ENCODE data around the gene BRD1.

The BRD1 gene

GRCh38 chr22:49847751-49848689 lies 20.3 kb upstream of the BRD1 start:
- Histone ChIP-seq H4K5ac (ENCODE audit: low read length) (no peak overlapping the region), H2BK15ac (replicated peaks; ENCODE audit: low read depth) (no peak overlapping the region), H3K4ac (ENCODE audit: low read depth, low read length) (no peak overlapping the region), H2AK5ac (ENCODE audit: low read length) (no peak overlapping the region), H3K27me3 (ENCODE audit: insufficient read depth, low read length, poor library complexity) (peaks cover 49% of the 10 kb centered on the region), H3K36me3 (ENCODE audit: control insufficient read depth, insufficient read depth, low read length) (no peaks in the 10 kb centered on the region), H3K4me1 (ENCODE audit: control insufficient read depth, low read depth, low read length) (no peaks in the 10 kb centered on the region), H3K4me3 (ENCODE audit: low read length) (no peak overlapping the region), H2BK120ac (ENCODE audit: low read depth, low read length) (no peak overlapping the region), H3K56ac (ENCODE audit: low read length) (peak overlapping the region; percentile 7), H3K18ac (ENCODE audit: low read length) (no peak overlapping the region), H3K9ac (ENCODE audit: low read length) (peak overlapping the region; percentile 21), H3K27ac (ENCODE audit: low read depth, low read length) (no peak overlapping the region), H2BK5ac (ENCODE audit: low read length) (no peak overlapping the region), H3K79me2 (ENCODE audit: control insufficient read depth, insufficient read depth, low read length) (no peaks in the 10 kb centered on the region), H3K23ac (ENCODE audit: low read length) (no peak overlapping the region), H3K4me2 (ENCODE audit: low read length) (peak overlapping the region; percentile 50), H4K8ac (ENCODE audit: low read depth, low read length) (no peak overlapping the region), H3K79me1 (ENCODE audit: low read length) (no peaks in the 10 kb centered on the region)
- DNase-seq = no peak
- no CpG with 5 or more reads among the region's 64 CpGs for WGBS (ENCODE audit: extremely low coverage, insufficient coverage, low lambda C conversion rate)

GRCh38 chr22:49845666-49846459 lies 18.2 kb upstream of the BRD1 start:
- no peaks in the 10 kb centered on the region for H3K79me2 ChIP-seq (ENCODE audit: control insufficient read depth, insufficient read depth, low read length)
- H3K4me1 ChIP-seq (ENCODE audit: control insufficient read depth, low read depth, low read length) = no peaks in the 10 kb centered on the region
- H3K27ac ChIP-seq (ENCODE audit: low read depth, low read length) = no peak overlapping the region
- no peak overlapping the region for H3K56ac ChIP-seq (ENCODE audit: low read length)
- DNase-seq = no peak
- no peak overlapping the region for H2BK15ac ChIP-seq (replicated peaks; ENCODE audit: low read depth)
- no CpG with 5 or more reads among the region's 19 CpGs for WGBS (ENCODE audit: extremely low coverage, insufficient coverage, low lambda C conversion rate)
- H3K4ac ChIP-seq (ENCODE audit: low read depth, low read length) = no peak overlapping the region
- H2BK5ac ChIP-seq (ENCODE audit: low read length) = no peak overlapping the region
- H3K18ac ChIP-seq (ENCODE audit: low read length) = no peak overlapping the region
- H3K79me1 ChIP-seq (ENCODE audit: low read length) = no peaks in the 10 kb centered on the region
- no peaks in the 10 kb centered on the region for H3K36me3 ChIP-seq (ENCODE audit: control insufficient read depth, insufficient read depth, low read length)
- H3K23ac ChIP-seq (ENCODE audit: low read length) = no peak overlapping the region
- no peak overlapping the region for H4K8ac ChIP-seq (ENCODE audit: low read depth, low read length)
- peaks cover 38% of the 10 kb centered on the region for H3K27me3 ChIP-seq (ENCODE audit: insufficient read depth, low read length, poor library complexity)
- H2BK120ac ChIP-seq (ENCODE audit: low read depth, low read length) = no peak overlapping the region
- H3K4me2 ChIP-seq (ENCODE audit: low read length) = no peak overlapping the region
- H3K9ac ChIP-seq (ENCODE audit: low read length) = no peak overlapping the region
- no peak overlapping the region for H3K4me3 ChIP-seq (ENCODE audit: low read length)
- no peak overlapping the region for H4K5ac ChIP-seq (ENCODE audit: low read length)
- no peak overlapping the region for H2AK5ac ChIP-seq (ENCODE audit: low read length)

- H2AK5ac ChIP-seq (ENCODE audit: low read length) = no peak overlapping the region
- H3K9ac ChIP-seq (ENCODE audit: low read length) = no peak overlapping the region
- H3K18ac ChIP-seq (ENCODE audit: low read length) = no peak overlapping the region
- no peaks in the 10 kb centered on the region for H3K4me1 ChIP-seq (ENCODE audit: control insufficient read depth, low read depth, low read length)
- no peak overlapping the region for H2BK5ac ChIP-seq (ENCODE audit: low read length)
- H3K4me3 ChIP-seq (ENCODE audit: low read length) = no peak overlapping the region
- WGBS (ENCODE audit: extremely low coverage, insufficient coverage, low lambda C conversion rate) = no CpG with 5 or more reads among the region's 16 CpGs
- peaks cover 32% of the 10 kb centered on the region for H3K27me3 ChIP-seq (ENCODE audit: insufficient read depth, low read length, poor library complexity)
- H2BK120ac ChIP-seq (ENCODE audit: low read depth, low read length) = no peak overlapping the region
- no peak overlapping the region for H3K56ac ChIP-seq (ENCODE audit: low read length)
- H4K5ac ChIP-seq (ENCODE audit: low read length) = no peak overlapping the region
- no peak overlapping the region for H3K4ac ChIP-seq (ENCODE audit: low read depth, low read length)
- H3K79me1 ChIP-seq (ENCODE audit: low read length) = no peaks in the 10 kb centered on the region
- no peak overlapping the region for H3K23ac ChIP-seq (ENCODE audit: low read length)
- no peaks in the 10 kb centered on the region for H3K79me2 ChIP-seq (ENCODE audit: control insufficient read depth, insufficient read depth, low read length)
- H3K36me3 ChIP-seq (ENCODE audit: control insufficient read depth, insufficient read depth, low read length) = no peaks in the 10 kb centered on the region
- no peak overlapping the region for H3K4me2 ChIP-seq (ENCODE audit: low read length)
- no peak for DNase-seq
- H4K8ac ChIP-seq (ENCODE audit: low read depth, low read length) = no peak overlapping the region
- no peak overlapping the region for H2BK15ac ChIP-seq (replicated peaks; ENCODE audit: low read depth)
- no peak overlapping the region for H3K27ac ChIP-seq (ENCODE audit: low read depth, low read length)
These were observed 17.6 kb upstream of the BRD1 start for GRCh38 chr22:49845241-49845640.

- Histone ChIP-seq H3K4me2 (ENCODE audit: low read length) (peak overlapping the region; percentile 1), H3K9ac (ENCODE audit: low read length) (peak overlapping the region; percentile 14), H3K36me3 (ENCODE audit: control insufficient read depth, insufficient read depth, low read length) (no peaks in the 10 kb centered on the region), H3K4me3 (ENCODE audit: low read length) (no peak overlapping the region), H3K27me3 (ENCODE audit: insufficient read depth, low read length, poor library complexity) (no peaks in the 10 kb centered on the region), H3K23ac (ENCODE audit: low read length) (no peak overlapping the region), H3K79me2 (ENCODE audit: control insufficient read depth, insufficient read depth, low read length) (no peaks in the 10 kb centered on the region), H3K4me1 (ENCODE audit: control insufficient read depth, low read depth, low read length) (no peaks in the 10 kb centered on the region), H4K8ac (ENCODE audit: low read depth, low read length) (peak overlapping the region; percentile 29), H3K56ac (ENCODE audit: low read length) (peak overlapping the region; percentile 78), H2BK15ac (replicated peaks; ENCODE audit: low read depth) (no peak overlapping the region), H2BK120ac (ENCODE audit: low read depth, low read length) (no peak overlapping the region), H2BK5ac (ENCODE audit: low read length) (no peak overlapping the region), H3K4ac (ENCODE audit: low read depth, low read length) (peak overlapping the region; percentile 1), H3K79me1 (ENCODE audit: low read length) (no peaks in the 10 kb centered on the region), H4K5ac (ENCODE audit: low read length) (no peak overlapping the region), H3K18ac (ENCODE audit: low read length) (peak overlapping the region; percentile 93), H2AK5ac (ENCODE audit: low read length) (no peak overlapping the region), H3K27ac (ENCODE audit: low read depth, low read length) (no peak overlapping the region)
- DNase-seq = peak; percentile 72
- WGBS (ENCODE audit: extremely low coverage, insufficient coverage, low lambda C conversion rate) = 100% methylated on average over 1 of the region's 29 CpGs
These were observed 11.4 kb upstream of the BRD1 start for GRCh38 chr22:49838771-49839717.

GRCh38 chr22:49833340-49834007 lies 5.8 kb upstream of the BRD1 start:
- Histone ChIP-seq H3K79me1 (ENCODE audit: low read length) (no peaks in the 10 kb centered on the region), H3K4me3 (ENCODE audit: low read length) (no peak overlapping the region), H3K9ac (ENCODE audit: low read length) (no peak overlapping the region), H3K4ac (ENCODE audit: low read depth, low read length) (no peak overlapping the region), H3K4me2 (ENCODE audit: low read length) (no peak overlapping the region), H3K27ac (ENCODE audit: low read depth, low read length) (no peak overlapping the region), H3K18ac (ENCODE audit: low read length) (no peak overlapping the region), H3K36me3 (ENCODE audit: control insufficient read depth, insufficient read depth, low read length) (no peaks in the 10 kb centered on the region), H2AK5ac (ENCODE audit: low read length) (no peak overlapping the region), H3K56ac (ENCODE audit: low read length) (no peak overlapping the region), H2BK5ac (ENCODE audit: low read length) (no peak overlapping the region), H3K27me3 (ENCODE audit: insufficient read depth, low read length, poor library complexity) (no peaks in the 10 kb centered on the region), H2BK120ac (ENCODE audit: low read depth, low read length) (no peak overlapping the region), H2BK15ac (replicated peaks; ENCODE audit: low read depth) (no peak overlapping the region), H4K8ac (ENCODE audit: low read depth, low read length) (no peak overlapping the region), H3K79me2 (ENCODE audit: control insufficient read depth, insufficient read depth, low read length) (no peaks in the 10 kb centered on the region), H3K23ac (ENCODE audit: low read length) (no peak overlapping the region), H4K5ac (ENCODE audit: low read length) (no peak overlapping the region), H3K4me1 (ENCODE audit: control insufficient read depth, low read depth, low read length) (no peaks in the 10 kb centered on the region)
- WGBS (ENCODE audit: extremely low coverage, insufficient coverage, low lambda C conversion rate) = no CpG with 5 or more reads among the region's 11 CpGs
- no peak for DNase-seq

Measured in mesendoderm (in vitro differentiated cells).